HG03469 (cell line): Measurements from ENCODE around the gene GMPPA.
A peak's percentile ranks its signal among the peaks of the same experiment; 100 is the strongest.

ENCODE experiments used
- ATAC-seq: cut with Tn5 transposase; IDR thresholded peaks from one replicate; pipeline ENCODE4 v1.9.1; 2021; ENCODE audit warnings: mild to moderate bottlenecking, moderate library complexity, moderate number of reproducible peaks; ENCODE audit not compliant: unreplicated experiment

Gene GMPPA

GRCh38 chr2:219517954-219518778 lies 19.5 kb downstream of the GMPPA start:
- no peak for ATAC-seq

GRCh38 chr2:219519526-219519916 lies 20.8 kb downstream of the GMPPA start:
- no peak for ATAC-seq

GRCh38 chr2:219520079-219520478 lies 21.4 kb downstream of the GMPPA start:
- ATAC-seq = no peak

- ATAC-seq = no peak
Observed at GRCh38 chr2:219521066-219521880, 22.6 kb downstream of the GMPPA start.

- ATAC-seq = no peak
Observed at GRCh38 chr2:219522111-219523030, 23.7 kb downstream of the GMPPA start.

GRCh38 chr2:219523031-219523671 lies 24.5 kb downstream of the GMPPA start:
- ATAC-seq = no peak

GRCh38 chr2:219524817-219525216 lies 26.1 kb downstream of the GMPPA start:
- ATAC-seq = no peak

- no peak for ATAC-seq
Observed at GRCh38 chr2:219525533-219526232, 27.0 kb downstream of the GMPPA start.

- ATAC-seq = no peak
Observed at GRCh38 chr2:219526320-219527075, 27.8 kb downstream of the GMPPA start.

GRCh38 chr2:219527076-219527394 lies 28.3 kb downstream of the GMPPA start:
- no peak for ATAC-seq

- ATAC-seq = no peak
Observed at GRCh38 chr2:219527472-219527871, 28.8 kb downstream of the GMPPA start.

- ATAC-seq = peak; percentile 73
Observed at GRCh38 chr2:219530048-219530963, 31.6 kb downstream of the GMPPA start.

GRCh38 chr2:219531639-219532377 lies 33.1 kb downstream of the GMPPA start:
- ATAC-seq = no peak

- ATAC-seq = no peak
Observed at GRCh38 chr2:219532378-219532649, 33.6 kb downstream of the GMPPA start.

- ATAC-seq = no peak
Observed at GRCh38 chr2:219533930-219534661, 35.4 kb downstream of the GMPPA start.

- no peak for ATAC-seq
Observed at GRCh38 chr2:219536425-219536824, 37.7 kb downstream of the GMPPA start.

GRCh38 chr2:219536967-219537366 lies 38.3 kb downstream of the GMPPA start:
- no peak for ATAC-seq
